HEK293 (cell line): ENCODE results near the gene RPS10.

Source experiments
- CTCF ChIA-PET: fragments of 350-600 bp; formaldehyde crosslinking; extraction: SDS; loops from one replicate; lab custom pipeline; 2021; ENCODE audit warnings: antibody characterized with exemption; lab: Yijun Ruan, JAX
- POLR2A ChIA-PET: fragments of 300-600 bp; formaldehyde crosslinking; extraction: SDS; loops from one replicate; lab custom pipeline; 2020; ENCODE audit warnings: antibody characterized with exemption, inconsistent platforms; lab: Yijun Ruan, JAX
- H3K27ac ChIP-seq: fragments of 200-500 bp; sonication (Bioruptor generic); 2 replicates; pipeline ENCODE4 v1.5.1; 2014; ENCODE audit warnings: low read depth, low read length, control low read depth, inconsistent platforms; ENCODE audit errors: extremely low read depth
- H3K36me3 ChIP-seq, 2 experiments: fragments of 200-500 bp in 1 of 2; sonication (Bioruptor generic) in 1 of 2; 1 replicate in 1 of 2; 2 replicates in 1 of 2; pipeline ENCODE4 v1.5.1; 2014 to 2017; ENCODE audit warnings: inconsistent platforms in 2 of 2, low read length in 2 of 2; ENCODE audit not compliant: control insufficient read depth in 2 of 2, insufficient read depth in 1 of 2
- H3K4me1 ChIP-seq: fragments of 200-500 bp; sonication (Bioruptor generic); 2 replicates; pipeline ENCODE4 v1.5.1; 2014; ENCODE audit warnings: mild to moderate bottlenecking, low read length, inconsistent platforms; ENCODE audit not compliant: control insufficient read depth, insufficient read depth
- H3K4me3 ChIP-seq: 2 replicates; pipeline ENCODE4 v1.5.1; 2011; ENCODE audit warnings: low read depth, mild to moderate bottlenecking, control low read depth, low read length, moderate library complexity
- H3K9me3 ChIP-seq: fragments of 200-500 bp; sonication (Bioruptor generic); 2 replicates; pipeline ENCODE4 v1.5.1; 2014; ENCODE audit warnings: low read depth, low read length, inconsistent platforms; ENCODE audit not compliant: control insufficient read depth, insufficient read depth
- EGR2 ChIP-seq: fragments of 450-650 bp; formaldehyde crosslinking; IDR thresholded peaks from 2 replicates; pipeline ENCODE4 v1.5.1; 2016; ENCODE audit warnings: low read depth, missing biosample characterization, missing genetic modification characterization
- GLIS2 ChIP-seq: fragments of 450-650 bp; formaldehyde crosslinking; IDR thresholded peaks from 2 replicates; pipeline ENCODE4 v1.5.1; 2016; ENCODE audit warnings: missing biosample characterization, missing genetic modification characterization
- KLF1 ChIP-seq: fragments of 450-650 bp; formaldehyde crosslinking; IDR thresholded peaks from 2 replicates; pipeline ENCODE4 v1.5.1; 2016; ENCODE audit warnings: missing biosample characterization, missing genetic modification characterization
- MZF1 ChIP-seq: fragments of 450-650 bp; formaldehyde crosslinking; IDR thresholded peaks from 2 replicates; pipeline ENCODE4 v1.5.1; 2017; ENCODE audit warnings: missing biosample characterization, missing genetic modification characterization, borderline replicate concordance
- RBAK ChIP-seq: fragments of 450-650 bp; formaldehyde crosslinking; IDR thresholded peaks from 2 replicates; pipeline ENCODE4 v1.5.1; 2016; ENCODE audit warnings: missing biosample characterization, missing genetic modification characterization
- SCRT2 ChIP-seq: fragments of 450-650 bp; formaldehyde crosslinking; IDR thresholded peaks from 2 replicates; pipeline ENCODE4 v1.5.1; 2016; ENCODE audit warnings: missing biosample characterization, missing genetic modification characterization
- TRIM28 ChIP-seq: IDR thresholded peaks from 2 replicates; pipeline ENCODE4 v1.6.1; 2011; ENCODE audit warnings: low read length, control low read depth, borderline replicate concordance
- WT1 ChIP-seq: fragments of 450-650 bp; formaldehyde crosslinking; IDR thresholded peaks from 2 replicates; pipeline ENCODE4 v1.5.1; 2016; ENCODE audit warnings: missing biosample characterization, missing genetic modification characterization
- ZBTB1 ChIP-seq: fragments of 450-650 bp; formaldehyde crosslinking; IDR thresholded peaks from 2 replicates; pipeline ENCODE4 v1.5.1; 2016; ENCODE audit warnings: missing biosample characterization, missing genetic modification characterization
- ZBTB48 ChIP-seq: fragments of 450-650 bp; formaldehyde crosslinking; IDR thresholded peaks from 2 replicates; pipeline ENCODE4 v1.5.1; 2016; ENCODE audit warnings: missing biosample characterization, missing genetic modification characterization
- ZBTB8A ChIP-seq: fragments of 450-650 bp; formaldehyde crosslinking; IDR thresholded peaks from 2 replicates; pipeline ENCODE4 v1.5.1; 2016; ENCODE audit warnings: missing biosample characterization, missing genetic modification characterization
- ZFHX2 ChIP-seq: fragments of 450-650 bp; formaldehyde crosslinking; conservative IDR thresholded peaks from 2 replicates; pipeline ENCODE4 v1.5.1; 2016; ENCODE audit warnings: missing biosample characterization, missing genetic modification characterization
- ZIC2 ChIP-seq: fragments of 450-650 bp; formaldehyde crosslinking; IDR thresholded peaks from 2 replicates; pipeline ENCODE4 v1.5.1; 2016; ENCODE audit warnings: missing biosample characterization, missing genetic modification characterization
- ZNF112 ChIP-seq: fragments of 450-650 bp; formaldehyde crosslinking; IDR thresholded peaks from 2 replicates; pipeline ENCODE4 v1.5.0; 2017; ENCODE audit warnings: missing biosample characterization, missing genetic modification characterization
- ZNF114 ChIP-seq: fragments of 450-650 bp; formaldehyde crosslinking; IDR thresholded peaks from 2 replicates; pipeline ENCODE4 v1.5.0; 2017; ENCODE audit warnings: missing biosample characterization, missing genetic modification characterization
- ZNF19 ChIP-seq: fragments of 450-650 bp; formaldehyde crosslinking; IDR thresholded peaks from 2 replicates; pipeline ENCODE4; 2016; ENCODE audit warnings: missing biosample characterization, missing genetic modification characterization, low read depth
- ZNF23 ChIP-seq: fragments of 450-650 bp; formaldehyde crosslinking; IDR thresholded peaks from 2 replicates; pipeline ENCODE4 v1.5.1; 2016; ENCODE audit warnings: missing biosample characterization, missing genetic modification characterization, borderline replicate concordance
- ZNF248 ChIP-seq: fragments of 450-650 bp; formaldehyde crosslinking; IDR thresholded peaks from 2 replicates; pipeline ENCODE4 v1.5.1; 2017; ENCODE audit warnings: missing biosample characterization, missing genetic modification characterization
- ZNF335 ChIP-seq: fragments of 450-650 bp; formaldehyde crosslinking; conservative IDR thresholded peaks from 2 replicates; pipeline ENCODE4 v1.5.1; 2016; ENCODE audit warnings: missing biosample characterization, missing genetic modification characterization
- ZNF350 ChIP-seq: fragments of 450-650 bp; formaldehyde crosslinking; IDR thresholded peaks from 2 replicates; pipeline ENCODE4 v1.5.0; 2017; ENCODE audit warnings: missing biosample characterization, mild to moderate bottlenecking, missing genetic modification characterization
- ZNF549 ChIP-seq: fragments of 450-650 bp; IDR thresholded peaks from 2 replicates; pipeline ENCODE4 v1.5.1; 2018; ENCODE audit warnings: missing biosample characterization, missing genetic modification characterization, mild to moderate bottlenecking, inconsistent platforms, moderate library complexity
- ZNF610 ChIP-seq: fragments of 450-650 bp; formaldehyde crosslinking; IDR thresholded peaks from 2 replicates; pipeline ENCODE4 v1.5.1; 2016; ENCODE audit warnings: missing biosample characterization, missing genetic modification characterization, borderline replicate concordance
- ZXDB ChIP-seq: fragments of 450-650 bp; formaldehyde crosslinking; IDR thresholded peaks from 2 replicates; pipeline ENCODE4 v1.5.1; 2016; ENCODE audit warnings: missing biosample characterization, missing genetic modification characterization
- TF ChIP-seq, protein P1 (sequence below): IDR thresholded peaks from 2 replicates; pipeline ENCODE4 v1.6.1; 2011; ENCODE audit warnings: mild to moderate bottlenecking, low read depth, low read length, borderline replicate concordance
- TF ChIP-seq, protein P2 (sequence below): fragments of 450-650 bp; formaldehyde crosslinking; IDR thresholded peaks from 2 replicates; pipeline ENCODE4 v1.5.1; 2016; ENCODE audit warnings: missing biosample characterization, missing genetic modification characterization
- TF ChIP-seq, protein P3 (sequence below): fragments of 450-650 bp; formaldehyde crosslinking; IDR thresholded peaks from 2 replicates; pipeline ENCODE4 v1.5.1; 2017; ENCODE audit warnings: missing biosample characterization, missing genetic modification characterization
- TF ChIP-seq, protein P4 (sequence below): fragments of 450-650 bp; formaldehyde crosslinking; IDR thresholded peaks from 2 replicates; pipeline ENCODE4 v1.5.1; 2017; ENCODE audit warnings: missing biosample characterization, missing genetic modification characterization

The RPS10 gene

DNA sequence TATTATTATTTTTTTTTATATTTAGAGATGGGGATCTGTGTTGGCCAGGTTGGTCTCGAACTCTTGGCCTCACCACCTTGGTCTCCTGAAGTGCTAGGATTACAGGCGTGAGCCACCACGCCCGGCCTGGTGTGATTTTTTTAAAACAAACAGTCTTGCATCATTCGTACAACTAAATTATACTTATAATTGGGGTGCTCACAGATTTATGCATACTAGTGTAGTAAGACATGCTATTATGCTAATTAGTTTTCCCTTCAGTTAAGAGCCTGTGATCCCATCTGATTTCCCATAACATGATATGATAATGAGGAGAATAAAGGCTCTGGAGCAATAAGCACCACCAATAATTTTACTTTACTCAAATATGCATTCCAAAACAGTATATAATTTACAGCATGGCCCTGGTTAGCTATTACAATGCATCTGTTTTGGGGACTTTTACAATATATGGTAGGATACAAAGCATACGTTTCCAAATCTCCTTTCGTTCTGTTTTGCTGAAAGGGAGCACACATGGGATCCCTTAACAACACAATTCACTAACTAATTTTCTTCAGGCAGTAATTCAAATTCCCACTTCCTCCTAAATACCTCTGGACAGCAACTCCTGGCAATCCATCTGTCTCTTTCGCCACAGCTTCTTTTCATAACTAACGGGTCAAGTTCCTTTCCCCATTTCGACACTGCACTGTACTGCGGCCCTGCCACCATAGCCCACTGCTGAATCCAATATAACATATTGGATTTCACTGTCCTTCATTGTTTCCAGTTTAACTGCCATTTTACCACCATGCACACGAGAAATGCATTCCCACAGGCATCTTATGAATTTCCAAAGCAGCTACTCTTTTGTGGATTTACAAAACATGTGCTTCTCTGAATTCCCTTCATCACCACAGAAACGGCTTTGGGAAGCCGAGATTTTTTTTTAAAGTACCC is 35.1 kb downstream of the RPS10 start (continued):
- TF ChIP-seq, protein P1, sequence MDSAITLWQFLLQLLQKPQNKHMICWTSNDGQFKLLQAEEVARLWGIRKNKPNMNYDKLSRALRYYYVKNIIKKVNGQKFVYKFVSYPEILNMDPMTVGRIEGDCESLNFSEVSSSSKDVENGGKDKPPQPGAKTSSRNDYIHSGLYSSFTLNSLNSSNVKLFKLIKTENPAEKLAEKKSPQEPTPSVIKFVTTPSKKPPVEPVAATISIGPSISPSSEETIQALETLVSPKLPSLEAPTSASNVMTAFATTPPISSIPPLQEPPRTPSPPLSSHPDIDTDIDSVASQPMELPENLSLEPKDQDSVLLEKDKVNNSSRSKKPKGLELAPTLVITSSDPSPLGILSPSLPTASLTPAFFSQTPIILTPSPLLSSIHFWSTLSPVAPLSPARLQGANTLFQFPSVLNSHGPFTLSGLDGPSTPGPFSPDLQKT = no peak
- no peak for TF ChIP-seq ZNF350
- no peak for TF ChIP-seq ZNF19 (tag by site-specific recombination)
- no peak for TF ChIP-seq ZFHX2 (tag by site-specific recombination)
- no peak for TF ChIP-seq ZBTB1 (tag by site-specific recombination)
- TF ChIP-seq ZNF248 (tag by site-specific recombination) = no peak
- TF ChIP-seq, all 188 proteins: peak for 28

DNA sequence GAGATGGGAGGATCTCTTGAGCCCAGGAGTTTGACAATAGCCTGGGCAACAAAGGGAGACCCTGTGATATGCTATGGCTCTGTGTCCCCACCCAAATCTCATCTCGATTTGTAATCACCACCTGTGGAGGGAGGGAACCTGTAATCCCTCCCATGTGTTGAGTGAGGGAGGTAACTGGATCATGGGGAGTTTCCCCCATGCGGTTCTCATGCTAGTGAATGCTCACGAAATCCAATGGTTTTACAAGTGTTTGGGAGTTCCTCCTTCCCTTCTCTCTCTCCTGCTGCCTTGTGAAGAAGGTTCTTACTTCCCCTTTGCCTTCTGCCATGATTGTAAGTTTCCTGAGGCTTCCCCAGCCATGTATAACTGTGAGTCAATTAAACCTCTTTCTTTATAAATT is 36.8 kb downstream of the RPS10 start:
- Histone ChIP-seq H3K9me3 (no peaks in the 10 kb centered on the region), H3K36me3 (no peaks in the 10 kb centered on the region), H3K27ac (no peak overlapping the region), H3K4me3 (no peak overlapping the region), H3K4me1 (peaks cover 22% of the 10 kb centered on the region)
- TF ChIP-seq ZNF114 (no peak), SCRT2 (tag by site-specific recombination) (peak; percentile 78), KLF1 (tag by site-specific recombination) (peak; percentile 30; the same call in 1 of the 2 replicates), ZNF549 (no peak), MZF1 (tag by site-specific recombination) (peak; percentile 42; the same call in 1 of the 2 replicates), WT1 (tag by site-specific recombination) (peak; percentile 98), TRIM28 (no peak), ZIC2 (0 out of 2 replicates have a peak, but pooled peaks have one; percentile 41), ZNF335 (tag by site-specific recombination) (no peak), ZNF610 (tag by site-specific recombination) (peak; percentile 95)
- TF ChIP-seq, protein P2, sequence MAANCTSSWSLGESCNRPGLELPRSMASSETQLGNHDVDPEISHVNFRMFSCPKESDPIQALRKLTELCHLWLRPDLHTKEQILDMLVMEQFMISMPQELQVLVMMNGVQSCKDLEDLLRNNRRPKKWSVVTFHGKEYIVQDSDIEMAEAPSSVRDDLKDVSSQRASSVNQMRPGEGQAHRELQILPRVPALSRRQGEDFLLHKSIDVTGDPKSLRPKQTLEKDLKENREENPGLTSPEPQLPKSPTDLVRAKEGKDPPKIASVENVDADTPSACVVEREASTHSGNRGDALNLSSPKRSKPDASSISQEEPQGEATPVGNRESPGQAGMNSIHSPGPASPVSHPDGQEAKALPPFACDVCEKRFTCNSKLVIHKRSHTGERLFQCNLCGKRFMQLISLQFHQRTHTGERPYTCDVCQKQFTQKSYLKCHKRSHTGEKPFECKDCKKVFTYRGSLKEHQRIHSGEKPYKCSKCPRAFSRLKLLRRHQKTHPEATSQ (tag by site-specific recombination) = 0 out of 2 replicates have a peak, but pooled peaks have one; percentile 66
- POLR2A ChIA-PET = no interaction called here
- CTCF ChIA-PET = interaction anchor here (0.5 to 0.7 kb wide), 2 partner anchors 34 to 70 kb away, joined by 3 read pairs; no protein-coding TSS in a partner anchor

DNA sequence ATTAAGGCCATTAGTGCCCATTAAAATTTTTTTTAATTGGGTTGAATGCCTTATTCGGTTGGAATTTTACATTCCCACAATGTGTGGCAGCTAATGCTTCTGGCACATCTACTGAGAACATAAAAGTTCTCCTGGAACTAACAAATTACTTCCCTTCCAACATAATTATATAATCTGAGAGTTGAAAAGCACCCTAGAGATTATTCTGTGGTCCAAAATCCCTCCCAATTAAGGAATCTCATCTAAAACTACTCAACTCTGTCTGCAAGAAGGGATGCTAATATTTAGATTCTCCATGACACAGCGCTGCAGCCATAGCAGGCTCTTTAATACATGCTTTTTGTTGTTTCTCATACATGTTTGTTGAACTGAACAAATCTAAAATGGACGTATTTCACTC is 37.4 kb downstream of the RPS10 start:
- POLR2A ChIA-PET = no interaction called here
- H3K4me1 ChIP-seq = peaks cover 26% of the 10 kb centered on the region

More for the DNA sequence above, 37.4 kb downstream of the RPS10 start:
- CTCF ChIA-PET = interaction anchor here (0.7 kb wide), 1 partner anchor 70 kb away, joined by 3 read pairs; no protein-coding TSS in a partner anchor
- Histone ChIP-seq H3K9me3 (no peaks in the 10 kb centered on the region), H3K27ac (no peak overlapping the region), H3K36me3 (no peaks in the 10 kb centered on the region), H3K4me3 (no peak overlapping the region)
- TF ChIP-seq, protein P3, sequence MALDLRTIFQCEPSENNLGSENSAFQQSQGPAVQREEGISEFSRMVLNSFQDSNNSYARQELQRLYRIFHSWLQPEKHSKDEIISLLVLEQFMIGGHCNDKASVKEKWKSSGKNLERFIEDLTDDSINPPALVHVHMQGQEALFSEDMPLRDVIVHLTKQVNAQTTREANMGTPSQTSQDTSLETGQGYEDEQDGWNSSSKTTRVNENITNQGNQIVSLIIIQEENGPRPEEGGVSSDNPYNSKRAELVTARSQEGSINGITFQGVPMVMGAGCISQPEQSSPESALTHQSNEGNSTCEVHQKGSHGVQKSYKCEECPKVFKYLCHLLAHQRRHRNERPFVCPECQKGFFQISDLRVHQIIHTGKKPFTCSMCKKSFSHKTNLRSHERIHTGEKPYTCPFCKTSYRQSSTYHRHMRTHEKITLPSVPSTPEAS (tag by site-specific recombination) = no peak
- TF ChIP-seq RBAK (tag by site-specific recombination) (no peak), ZNF23 (no peak), ZXDB (no peak), GLIS2 (tag by site-specific recombination) (no peak), EGR2 (tag by site-specific recombination) (no peak), ZNF112 (tag by site-specific recombination) (no peak), ZBTB48 (tag by site-specific recombination) (no peak), ZBTB8A (tag by site-specific recombination) (no peak)
- TF ChIP-seq, protein P4, sequence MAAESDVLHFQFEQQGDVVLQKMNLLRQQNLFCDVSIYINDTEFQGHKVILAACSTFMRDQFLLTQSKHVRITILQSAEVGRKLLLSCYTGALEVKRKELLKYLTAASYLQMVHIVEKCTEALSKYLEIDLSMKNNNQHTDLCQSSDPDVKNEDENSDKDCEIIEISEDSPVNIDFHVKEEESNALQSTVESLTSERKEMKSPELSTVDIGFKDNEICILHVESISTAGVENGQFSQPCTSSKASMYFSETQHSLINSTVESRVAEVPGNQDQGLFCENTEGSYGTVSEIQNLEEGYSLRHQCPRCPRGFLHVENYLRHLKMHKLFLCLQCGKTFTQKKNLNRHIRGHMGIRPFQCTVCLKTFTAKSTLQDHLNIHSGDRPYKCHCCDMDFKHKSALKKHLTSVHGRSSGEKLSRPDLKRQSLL (tag by site-specific recombination) = no peak
